Smooth muscle cell of bladder (primary cell): ENCODE results near the gene CHRND. TPM values are rescaled to one million over a fixed set of nuclear protein-coding genes. Genes with fewer than 3 reads are reported as not detected.

Experiments
- total RNA-seq: library from RNA; depleted of rRNA; stranded (reverse); fragments of >200 nt; gene quantifications from 2 replicates; pipeline ENCODE4 v1.2.3, GENCODE V29; 2014

CHRND gene
- not detected in 2 replicates for total RNA-seq

GRCh38 chr2:232525791-232526371 is at the start of gene CHRND:
Gene CHRND (plus strand): TSS chr2:232526160. CDS start chr2:232526216, 56 bp downstream.

GRCh38 chr2:232487385-232488096 is 38.4 kb upstream of the CHRND start, which contains the start of gene ECEL1:
Gene ECEL1 (minus strand): TSS chr2:232487834. CDS start chr2:232486653, 1,181 bp downstream.

GRCh38 chr2:232519581-232520438 is 6.2 kb upstream of the CHRND start, which contains the start of gene PRSS56:
Gene PRSS56 (plus strand): TSS chr2:232520388. CDS start chr2:232520599, 211 bp downstream.

GRCh38 chr2:232539298-232540231 is 13.6 kb downstream of the CHRND start, which contains the start of gene CHRNG:
Gene CHRNG (plus strand): TSS chr2:232539692. CDS start chr2:232539748, 56 bp downstream.

GRCh38 chr2:232550354-232551249 is 24.6 kb downstream of the CHRND start, which contains the start of the genes EIF4E2 and TIGD1:
Gene EIF4E2 (plus strand): TSS chr2:232550689. CDS start chr2:232550725, 36 bp downstream.
Gene TIGD1 (minus strand): TSS chr2:232550557. CDS start chr2:232549882, 675 bp downstream.

Other genes starting within 250 kb of the CHRND start
- gene ALPP, start 147.4 kb upstream of the CHRND start, total RNA-seq: not detected in 2 replicates
- gene ALPG, start 119.3 kb upstream of the CHRND start, total RNA-seq: not detected in 2 replicates
- not detected in 2 replicates for gene ALPI, start 70.0 kb upstream of the CHRND start, total RNA-seq
- not detected in 2 replicates for gene ECEL1, start 38.3 kb upstream of the CHRND start, total RNA-seq
- not detected in 2 replicates for gene PRSS56, start 5.8 kb upstream of the CHRND start, total RNA-seq
- gene CHRNG, start 13.5 kb downstream of the CHRND start, total RNA-seq: not detected in 2 replicates
- 1.1 and 1.8 TPM in 2 replicates for gene TIGD1, start 24.4 kb downstream of the CHRND start, total RNA-seq
- 101 and 137 TPM in 2 replicates for gene EIF4E2, start 24.5 kb downstream of the CHRND start, total RNA-seq
- gene EFHD1, start 107.4 kb downstream of the CHRND start, total RNA-seq: not detected in 2 replicates
- 43.9 and 55.8 TPM in 2 replicates for gene GIGYF2, start 171.2 kb downstream of the CHRND start, total RNA-seq